Peyer's patch (tissue), 4 donors: ENCODE results near the gene PPM1E. TPM values are rescaled to one million over a fixed set of nuclear protein-coding genes. Genes with fewer than 3 reads are reported as not detected.
"Not testable (repeated sequence)": the region's sequence is repeated elsewhere in the genome, so short reads cannot be mapped to it uniquely, and the experiment has no call there.

Experiments used
- DNase-seq, 3 donors: peaks; one replicate each; pipeline ENCODE4 v3.0.0-alpha.2; 2017 to 2019
- H3K27ac ChIP-seq, 4 donors: fragments of 200-600 bp; sonication (generic); one replicate each; pipeline ENCODE4 v1.5.1; 2016 to 2019
- H3K27me3 ChIP-seq, 2 donors: fragments of 200-600 bp; sonication (generic); one replicate each; pipeline ENCODE4 v1.5.1; 2019
- H3K36me3 ChIP-seq, 3 donors: fragments of 200-600 bp; sonication (generic); one replicate each; pipeline ENCODE4 v1.5.1; 2016 to 2019
- H3K4me1 ChIP-seq, 4 donors: fragments of 200-600 bp; sonication (generic); one replicate each; pipeline ENCODE4 v1.5.1; 2016 to 2019
- H3K4me3 ChIP-seq, 4 donors: fragments of 200-600 bp; sonication (generic); 1 replicate in 3 of 4; 2 replicates in 1 of 4; pipeline ENCODE4 v1.5.1; 2016 to 2019; ENCODE audit warnings: mild to moderate bottlenecking in 1 of 4
- H3K9me3 ChIP-seq, 4 donors: fragments of 200-600 bp; sonication (generic); one replicate each; pipeline ENCODE4 v1.5.1; 2016 to 2019; ENCODE audit warnings: mild to moderate bottlenecking in 1 of 4
- POLR2A ChIP-seq, 2 donors: fragments of 450-650 bp; IDR thresholded peaks; one replicate each; pipeline ENCODE4 v1.5.1; 2017; ENCODE audit warnings: antibody characterized with exemption in 2 of 2, mild to moderate bottlenecking in 2 of 2, moderate library complexity in 2 of 2
- total RNA-seq, 4 donors: library from RNA; depleted of rRNA; stranded (reverse); fragments of >200 nt; gene quantifications; one replicate each; pipeline ENCODE4 v1.1.0, GENCODE V29; 2016
- TF ChIP-seq, protein P1 (sequence below), 6 experiments: fragments of 450-650 bp in 4 of 6; fragments of 200-600 bp in 2 of 6; sonication (generic) in 1 of 6; IDR thresholded peaks; one replicate each; pipeline ENCODE4 v1.5.1; 2017 to 2019; ENCODE audit warnings: antibody characterized with exemption in 6 of 6, mild to moderate bottlenecking in 3 of 6, moderate library complexity in 1 of 6

Gene PPM1E
- total RNA-seq, 4 donors from 2014 or later = 0.13 to 0.18 TPM; not detected in 2

DNA sequence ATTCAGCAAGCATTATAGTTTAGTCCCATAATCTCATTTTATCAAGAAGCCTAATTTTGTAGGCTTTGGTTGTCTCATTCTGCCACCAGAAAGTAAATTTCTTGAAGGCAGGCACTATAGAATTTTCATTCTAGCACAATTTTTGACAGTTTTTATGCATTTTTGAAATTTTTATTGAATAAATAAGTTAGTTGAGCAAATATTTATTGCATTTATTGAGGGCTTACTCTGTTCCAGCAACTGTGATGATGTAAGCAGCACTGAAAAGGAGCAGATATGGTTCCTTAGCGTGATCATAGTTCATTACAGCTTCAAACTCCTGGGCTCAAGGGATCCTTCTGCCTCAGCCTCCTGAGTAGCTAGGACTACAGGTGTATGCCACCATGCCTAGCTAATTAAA lies 34.2 kb downstream of the PPM1E start:
- no peak for TF ChIP-seq POLR2A (IDR thresholded peaks at IDR 0.05)
- TF ChIP-seq, protein P1, sequence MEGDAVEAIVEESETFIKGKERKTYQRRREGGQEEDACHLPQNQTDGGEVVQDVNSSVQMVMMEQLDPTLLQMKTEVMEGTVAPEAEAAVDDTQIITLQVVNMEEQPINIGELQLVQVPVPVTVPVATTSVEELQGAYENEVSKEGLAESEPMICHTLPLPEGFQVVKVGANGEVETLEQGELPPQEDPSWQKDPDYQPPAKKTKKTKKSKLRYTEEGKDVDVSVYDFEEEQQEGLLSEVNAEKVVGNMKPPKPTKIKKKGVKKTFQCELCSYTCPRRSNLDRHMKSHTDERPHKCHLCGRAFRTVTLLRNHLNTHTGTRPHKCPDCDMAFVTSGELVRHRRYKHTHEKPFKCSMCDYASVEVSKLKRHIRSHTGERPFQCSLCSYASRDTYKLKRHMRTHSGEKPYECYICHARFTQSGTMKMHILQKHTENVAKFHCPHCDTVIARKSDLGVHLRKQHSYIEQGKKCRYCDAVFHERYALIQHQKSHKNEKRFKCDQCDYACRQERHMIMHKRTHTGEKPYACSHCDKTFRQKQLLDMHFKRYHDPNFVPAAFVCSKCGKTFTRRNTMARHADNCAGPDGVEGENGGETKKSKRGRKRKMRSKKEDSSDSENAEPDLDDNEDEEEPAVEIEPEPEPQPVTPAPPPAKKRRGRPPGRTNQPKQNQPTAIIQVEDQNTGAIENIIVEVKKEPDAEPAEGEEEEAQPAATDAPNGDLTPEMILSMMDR (IDR thresholded peaks at IDR 0.05) = no peak
- no peaks in the 10 kb centered on the region for H3K36me3 ChIP-seq
- H3K9me3 ChIP-seq = no peaks in the 10 kb centered on the region
- no peaks in the 10 kb centered on the region for H3K4me1 ChIP-seq
- no peak for DNase-seq
- H3K4me3 ChIP-seq = no peak overlapping the region
- no peak overlapping the region for H3K27ac ChIP-seq
- H3K27me3 ChIP-seq = no peaks in the 10 kb centered on the region

GRCh38 chr17:58794508-58794907 lies 38.9 kb downstream of the PPM1E start:
- H3K27ac ChIP-seq, H3K4me1 ChIP-seq, H3K9me3 ChIP-seq, H3K36me3 ChIP-seq, DNase-seq, H3K4me3 ChIP-seq, H3K27me3 ChIP-seq: not testable (repeated sequence)

DNA sequence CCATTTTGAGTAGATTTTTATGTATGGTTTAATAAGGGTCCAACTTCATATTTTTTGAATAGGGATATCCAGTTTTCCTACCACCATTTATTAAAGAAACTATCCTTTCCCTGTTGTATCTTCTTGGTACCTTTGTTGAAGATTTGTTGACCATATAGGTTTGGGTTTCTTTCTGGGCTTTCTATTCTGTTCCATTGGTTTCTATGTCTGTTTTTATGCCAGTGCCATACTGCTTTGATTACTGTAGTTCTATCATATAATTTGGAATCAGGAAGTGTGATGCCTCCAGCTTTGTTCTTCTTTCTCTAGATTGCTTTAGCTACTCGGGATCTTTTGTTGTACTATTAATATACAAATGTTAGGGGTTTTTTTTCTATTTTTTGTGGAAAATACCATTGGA lies 46.5 kb downstream of the PPM1E start:
- no peaks in the 10 kb centered on the region for H3K36me3 ChIP-seq
- no peak overlapping the region for H3K4me3 ChIP-seq
- no peak for DNase-seq
- no peaks in the 10 kb centered on the region for H3K27me3 ChIP-seq
- H3K9me3 ChIP-seq = no peaks in the 10 kb centered on the region
- no peaks in the 10 kb centered on the region for H3K4me1 ChIP-seq
- TF ChIP-seq, protein P1 (IDR thresholded peaks at IDR 0.05) = no peak
- TF ChIP-seq POLR2A (IDR thresholded peaks at IDR 0.05) = no peak
- H3K27ac ChIP-seq = no peak overlapping the region

DNA sequence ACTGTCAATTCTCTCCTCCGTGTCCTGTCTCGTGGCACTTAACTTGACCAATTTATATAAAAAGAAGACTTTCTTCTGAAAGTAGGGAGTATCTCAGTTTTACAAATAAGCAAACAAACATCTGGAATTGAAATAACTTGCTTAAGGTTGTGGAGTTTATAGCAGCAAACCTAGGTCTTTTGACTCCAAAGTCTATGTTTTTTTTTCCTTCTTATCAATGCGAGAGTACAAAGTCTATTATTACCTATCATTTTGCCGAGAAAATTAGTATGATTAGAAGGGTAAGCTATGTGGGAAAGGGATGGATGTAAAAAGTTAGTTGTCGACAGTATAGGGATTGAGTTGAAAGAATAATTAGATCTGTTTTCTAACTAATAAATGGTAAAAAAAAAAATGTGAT lies 50.4 kb downstream of the PPM1E start:
- Histone ChIP-seq H3K4me1 (no peaks in the 10 kb centered on the region), H3K4me3 (no peak overlapping the region), H3K9me3 (no peaks in the 10 kb centered on the region), H3K27ac (no peak overlapping the region), H3K36me3 (no peaks in the 10 kb centered on the region), H3K27me3 (no peaks in the 10 kb centered on the region)
- TF ChIP-seq POLR2A (IDR thresholded peaks at IDR 0.05) = no peak
- TF ChIP-seq, protein P1 (IDR thresholded peaks at IDR 0.05) = no peak
- DNase-seq = no peak

- Histone ChIP-seq H3K9me3 (no peaks in the 10 kb centered on the region), H3K36me3 (no peaks in the 10 kb centered on the region), H3K4me1 (no peaks in the 10 kb centered on the region), H3K27me3 (no peaks in the 10 kb centered on the region), H3K27ac (no peak overlapping the region), H3K4me3 (no peak overlapping the region)
- DNase-seq = no peak
- TF ChIP-seq, protein P1 (IDR thresholded peaks at IDR 0.05) = no peak
- no peak for TF ChIP-seq POLR2A (IDR thresholded peaks at IDR 0.05)
Measured at GRCh38 chr17:58808609-58809563, 53.2 kb downstream of the PPM1E start.

- Histone ChIP-seq H3K36me3 (no peaks in the 10 kb centered on the region), H3K27ac (no peak overlapping the region), H3K4me1 (no peaks in the 10 kb centered on the region), H3K27me3 (no peaks in the 10 kb centered on the region), H3K4me3 (no peak overlapping the region), H3K9me3 (no peaks in the 10 kb centered on the region)
- no peak for DNase-seq
- TF ChIP-seq, protein P1 (IDR thresholded peaks at IDR 0.05) = no peak
- TF ChIP-seq POLR2A (IDR thresholded peaks at IDR 0.05) = no peak
Measured at GRCh38 chr17:58809564-58809936, 53.9 kb downstream of the PPM1E start.
